GDM1 (cell line): Measurements from ENCODE around the gene UBL5.

ENCODE experiments used
- DNase-seq: peaks from one replicate; lab custom pipeline; 2025; lab: John Stamatoyannopoulos, UW

The UBL5 gene

GRCh38 chr19:9854282-9854846, 26.6 kb downstream of the UBL5 start:
- DNase-seq = no peak

GRCh38 chr19:9856609-9857008, 28.9 kb downstream of the UBL5 start:
- DNase-seq = no peak

- DNase-seq = no peak
Observed at GRCh38 chr19:9857076-9857721, 29.5 kb downstream of the UBL5 start.

- DNase-seq = peak; percentile 22
Observed at GRCh38 chr19:9857920-9858746, 30.4 kb downstream of the UBL5 start.

GRCh38 chr19:9858766-9859165, 31.0 kb downstream of the UBL5 start:
- no peak for DNase-seq

- no peak for DNase-seq
Observed at GRCh38 chr19:9860407-9860806, 32.7 kb downstream of the UBL5 start.

GRCh38 chr19:9861503-9861902, 33.8 kb downstream of the UBL5 start:
- DNase-seq = no peak

GRCh38 chr19:9862938-9863337, 35.2 kb downstream of the UBL5 start:
- no peak for DNase-seq

- DNase-seq = no peak
Observed at GRCh38 chr19:9863759-9864158, 36.0 kb downstream of the UBL5 start.

GRCh38 chr19:9865732-9866501, 38.2 kb downstream of the UBL5 start:
- DNase-seq = no peak

- DNase-seq = no peak
Observed at GRCh38 chr19:9868983-9869617, 41.4 kb downstream of the UBL5 start.

GRCh38 chr19:9871626-9872338, 44.1 kb downstream of the UBL5 start:
- DNase-seq = no peak

GRCh38 chr19:9872618-9873242, 45.0 kb downstream of the UBL5 start:
- no peak for DNase-seq

GRCh38 chr19:9875031-9875627, 47.4 kb downstream of the UBL5 start:
- no peak for DNase-seq

- no peak for DNase-seq
Observed at GRCh38 chr19:9875796-9876195, 48.1 kb downstream of the UBL5 start.

- DNase-seq = no peak
Observed at GRCh38 chr19:9877780-9878510, 50.2 kb downstream of the UBL5 start.

- no peak for DNase-seq
Observed at GRCh38 chr19:9878511-9879196, 50.9 kb downstream of the UBL5 start.
